GM18951 (cell line): ENCODE data around the gene GMDS.

ENCODE experiments used
- POLR2A ChIP-seq: IDR thresholded peaks from 4 replicates; pipeline ENCODE4 v1.6.1; 2011; ENCODE audit warnings: mild to moderate bottlenecking; ENCODE audit not compliant: insufficient read length, insufficient read depth; ENCODE audit errors: extremely low read depth
- in situ Hi-C: fragments of 300-500 bp; cut with MboI; formaldehyde crosslinking; loops from one replicate; pipeline ENCODE4 v1.12.0; 2022; ENCODE audit warnings: low sequenced_read_pairs, mixed read lengths, inconsistent platforms; ENCODE audit not compliant: unreplicated experiment

The GMDS gene

DNA sequence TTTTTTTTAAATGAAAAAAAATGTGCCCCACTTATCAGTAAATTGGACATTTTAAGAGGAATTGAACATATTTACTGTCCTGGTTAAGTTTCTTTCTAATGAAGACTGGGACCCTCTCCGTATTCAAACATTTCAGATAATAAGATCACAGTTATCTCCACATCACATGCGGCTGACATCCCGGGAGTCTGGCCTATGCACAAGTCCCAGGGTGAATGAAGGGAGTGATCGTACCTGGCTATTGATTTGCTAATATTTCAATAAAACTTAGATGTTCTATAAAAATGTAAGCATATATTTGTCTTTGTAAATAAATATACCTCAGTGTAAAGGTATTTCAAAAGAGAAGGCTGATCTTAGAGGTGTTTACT, 577.6 kb downstream of the GMDS start:
- in situ Hi-C loops = no loop called here

DNA sequence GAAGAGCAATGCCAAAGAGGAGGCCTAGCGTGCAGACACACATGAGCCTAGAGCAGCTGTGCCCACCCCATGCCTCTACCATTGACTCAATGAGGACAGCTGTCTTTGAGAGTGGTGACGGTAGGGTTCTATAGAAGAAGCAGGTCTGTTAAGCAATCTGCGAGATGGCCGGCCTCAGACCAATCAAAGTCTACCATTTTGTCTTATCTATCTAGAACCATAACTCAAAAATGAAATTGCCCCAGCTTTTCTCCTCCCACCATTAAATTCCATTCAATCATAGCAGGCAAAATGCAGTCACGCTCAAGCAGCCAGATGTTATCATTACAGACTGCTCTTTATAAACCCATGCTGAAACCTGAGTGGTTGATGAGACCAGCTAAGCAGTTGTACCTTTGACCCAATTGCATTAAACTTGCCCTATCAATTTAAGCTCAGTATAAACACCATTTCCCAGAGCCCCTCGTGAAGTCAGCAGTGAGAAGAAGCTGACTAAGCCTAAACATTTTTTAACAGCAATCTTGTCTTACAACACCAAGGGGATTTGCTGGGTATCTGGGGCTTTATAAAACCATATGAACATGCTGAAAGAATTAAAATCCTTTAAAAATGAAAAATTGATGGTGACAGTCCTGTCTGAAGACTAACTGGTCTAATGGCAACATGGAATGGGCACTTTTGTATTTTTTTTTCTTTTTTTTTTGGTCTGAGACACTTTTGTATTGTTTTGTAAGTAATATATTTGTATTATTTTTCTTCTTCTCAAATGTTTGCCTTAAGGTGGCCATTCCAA, 578.2 kb downstream of the GMDS start:
- TF ChIP-seq POLR2A = no peak

More for the DNA sequence above, 577.6 kb downstream of the GMDS start:
- TF ChIP-seq POLR2A = no peak

DNA sequence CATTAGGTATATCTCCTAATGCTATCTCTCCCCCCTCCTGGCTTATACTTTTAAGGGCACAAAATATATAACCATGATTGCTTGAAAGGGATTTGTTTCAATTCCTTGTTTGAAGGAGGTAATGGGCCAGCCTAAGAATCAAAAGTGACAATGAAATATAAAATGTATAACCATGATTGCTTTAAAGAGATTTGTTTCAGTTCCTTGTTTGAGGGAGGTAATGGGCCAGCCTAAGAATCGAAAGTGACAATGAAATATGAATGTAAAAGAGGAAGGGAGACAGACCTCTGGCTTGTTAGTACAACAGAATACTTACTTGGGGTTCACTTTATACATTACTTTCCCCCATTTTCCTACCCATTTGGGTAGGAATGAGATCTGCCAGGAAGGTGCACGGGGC, 580.2 kb downstream of the GMDS start:
- TF ChIP-seq POLR2A = no peak
- in situ Hi-C loops = no loop called here

More for the DNA sequence above, 578.2 kb downstream of the GMDS start:
- in situ Hi-C loops = no loop called here

DNA sequence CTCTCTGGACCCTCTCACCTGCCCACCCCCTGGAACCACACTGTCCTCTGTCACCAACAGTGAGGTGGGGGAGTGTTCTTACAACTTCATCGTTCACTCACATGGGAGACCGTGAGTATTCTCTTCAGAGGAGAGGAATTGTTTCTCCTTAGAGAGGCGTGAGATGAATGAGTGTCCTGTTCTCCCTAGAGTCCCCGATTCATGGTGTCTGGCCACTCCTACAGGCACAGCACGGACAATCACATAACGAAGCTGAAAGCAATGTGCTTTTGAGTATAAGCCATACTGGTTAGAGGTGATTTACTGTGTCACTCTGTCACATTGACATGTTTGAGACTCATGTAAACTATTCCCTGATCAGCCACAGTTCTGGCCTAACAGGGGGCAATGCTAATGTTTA, 581.1 kb downstream of the GMDS start:
- no peak for TF ChIP-seq POLR2A
- in situ Hi-C loops = no loop called here

DNA sequence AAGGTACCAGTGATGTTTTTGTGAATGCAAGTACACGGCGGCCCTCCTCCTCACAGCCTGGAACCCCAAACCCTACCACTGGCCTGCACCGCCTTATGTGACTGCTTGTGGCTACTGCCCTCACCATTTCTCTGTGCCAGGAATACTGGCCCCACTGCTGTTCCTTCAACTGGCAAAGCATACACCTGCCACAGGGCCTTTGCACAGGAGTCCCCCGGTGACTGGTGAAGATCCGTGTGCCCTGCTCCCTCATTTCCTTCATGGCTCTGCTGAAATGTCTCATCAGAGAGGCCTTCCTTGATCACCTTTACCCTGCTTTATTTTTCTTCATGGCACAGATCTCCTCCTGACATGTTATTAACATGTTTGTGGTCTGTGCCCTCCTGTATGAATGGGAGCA, 581.9 kb downstream of the GMDS start:
- no peak for TF ChIP-seq POLR2A
- in situ Hi-C loops = no loop called here

DNA sequence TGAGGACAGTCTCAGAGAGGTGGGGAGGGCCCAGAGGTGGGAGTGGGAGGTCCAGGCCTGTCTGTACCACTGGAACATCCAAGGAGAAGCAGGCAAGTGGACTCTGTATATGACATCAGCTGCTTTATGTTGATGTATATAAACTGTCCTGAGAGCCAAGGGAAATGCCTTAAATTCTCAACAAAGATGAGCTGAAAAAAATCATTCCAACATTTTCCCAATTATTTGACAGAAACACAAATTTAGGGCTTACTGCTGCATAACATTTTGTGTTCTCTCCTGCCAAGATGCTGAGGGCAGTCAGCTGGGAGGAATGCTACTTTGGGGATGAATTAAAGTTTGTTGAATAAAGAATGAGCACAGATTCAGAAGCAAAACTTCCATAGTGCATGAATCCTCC, 582.9 kb downstream of the GMDS start:
- no peak for TF ChIP-seq POLR2A
- in situ Hi-C loops = no loop called here

DNA sequence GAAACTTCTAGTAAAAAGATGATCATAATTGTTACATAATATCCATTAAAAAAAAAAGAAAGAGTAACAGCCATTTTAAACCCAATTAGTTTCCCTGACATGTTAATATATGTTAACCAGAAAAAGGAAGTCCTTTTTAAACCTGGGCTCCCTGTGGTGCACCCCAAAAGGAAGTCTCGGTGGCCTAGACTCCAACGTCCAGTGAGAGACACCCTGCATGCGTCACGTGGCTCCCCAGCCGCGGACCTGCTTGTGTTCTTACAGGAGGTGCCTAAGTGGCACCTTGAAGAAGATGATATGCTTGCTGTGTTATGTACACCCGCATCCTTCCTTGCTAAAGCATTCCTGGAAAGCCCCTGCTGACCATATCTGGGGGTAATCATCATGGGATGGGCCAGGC, 585.6 kb downstream of the GMDS start:
- in situ Hi-C loops = no loop called here

DNA sequence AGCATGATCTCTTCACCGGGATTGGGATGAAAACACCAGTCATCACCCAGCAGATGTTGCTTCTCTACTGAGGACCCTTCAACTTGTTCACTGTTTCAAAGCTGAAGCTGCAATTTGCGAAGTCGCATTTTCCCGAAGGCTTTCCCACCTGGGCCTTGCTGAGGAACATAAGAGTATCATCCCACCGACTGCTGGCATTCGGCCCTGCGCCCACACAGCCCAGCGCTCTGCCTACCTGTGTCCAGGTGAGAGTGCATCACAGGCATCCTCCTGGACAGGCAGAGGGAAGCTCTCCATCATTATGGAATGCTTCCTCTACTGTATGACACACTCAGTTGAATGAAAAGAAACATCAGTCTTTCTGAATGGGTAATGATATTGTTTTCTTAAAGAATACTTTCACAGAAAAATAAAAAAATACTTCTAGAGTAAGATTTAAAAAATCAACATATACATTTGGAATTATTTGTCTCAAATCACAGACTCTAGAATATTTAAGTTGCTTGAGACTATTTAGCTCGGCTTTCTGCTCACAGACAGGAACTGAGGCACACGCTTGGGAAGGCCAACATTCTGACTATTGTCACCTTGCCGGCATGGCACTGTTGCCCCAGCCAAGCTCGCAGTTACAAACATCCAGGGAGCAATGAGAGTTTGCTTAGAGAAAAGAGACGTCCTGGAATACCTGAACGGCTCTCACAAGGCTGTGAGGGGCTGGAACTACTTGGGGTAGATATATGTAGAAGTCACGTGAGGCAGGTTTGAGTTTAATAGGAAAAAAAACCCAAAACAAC, 587.0 kb downstream of the GMDS start:
- in situ Hi-C loops = no loop called here

More for the DNA sequence above, 585.6 kb downstream of the GMDS start:
- no peak for TF ChIP-seq POLR2A

DNA sequence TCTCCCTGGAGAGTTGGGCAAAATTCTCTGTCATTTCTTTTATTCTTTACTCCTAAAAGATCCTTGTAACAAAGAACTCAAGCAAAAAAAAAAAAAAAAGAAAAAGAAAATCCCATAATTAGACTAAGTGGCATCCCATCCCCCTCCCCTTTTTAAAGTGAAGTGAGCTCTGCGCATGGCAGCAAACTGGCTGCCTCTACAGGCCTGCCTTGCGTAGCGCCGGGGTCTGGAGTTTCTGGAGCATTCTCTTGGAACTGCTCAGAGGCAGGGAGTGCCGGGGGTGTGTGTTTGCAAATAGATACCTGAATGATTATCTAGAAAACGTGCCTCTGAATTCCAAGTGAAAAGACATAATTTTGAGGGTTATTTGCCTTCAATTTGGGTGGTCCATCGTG, 587.6 kb downstream of the GMDS start:
- in situ Hi-C loops = no loop called here

More for the DNA sequence above, 587.0 kb downstream of the GMDS start:
- no peak for TF ChIP-seq POLR2A

DNA sequence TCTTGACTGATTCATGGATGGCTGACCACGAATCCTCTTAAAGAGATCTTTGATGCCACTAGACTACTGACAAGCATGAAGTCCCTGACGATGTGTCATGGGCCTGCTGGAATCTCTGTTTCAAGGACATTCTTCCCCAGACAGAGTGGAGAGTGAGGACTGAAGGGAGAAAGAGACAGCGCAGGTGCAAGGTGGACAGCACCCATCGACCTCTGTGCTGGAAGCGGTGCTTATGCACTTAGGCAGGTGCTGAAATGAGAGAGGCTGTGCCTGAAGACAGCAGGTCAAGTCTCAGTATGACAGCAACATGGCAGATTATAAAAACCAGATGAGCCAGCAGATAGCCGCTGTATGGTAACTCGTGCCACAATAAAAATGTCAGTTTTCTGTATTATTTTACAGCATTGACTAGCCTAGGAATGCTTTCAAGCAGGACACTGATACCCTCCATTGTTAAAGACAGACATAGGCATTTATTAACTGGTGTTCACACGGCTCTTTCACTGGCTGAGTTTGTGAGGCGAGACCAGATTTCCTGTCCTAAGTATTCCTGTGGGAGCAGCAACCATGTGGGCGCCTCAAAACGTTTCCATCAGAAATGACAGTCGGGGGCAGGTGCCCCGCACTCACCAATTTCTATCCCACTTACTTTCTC, 588.2 kb downstream of the GMDS start:
- TF ChIP-seq POLR2A = no peak
- in situ Hi-C loops = no loop called here

More for the DNA sequence above, 587.6 kb downstream of the GMDS start:
- no peak for TF ChIP-seq POLR2A

DNA sequence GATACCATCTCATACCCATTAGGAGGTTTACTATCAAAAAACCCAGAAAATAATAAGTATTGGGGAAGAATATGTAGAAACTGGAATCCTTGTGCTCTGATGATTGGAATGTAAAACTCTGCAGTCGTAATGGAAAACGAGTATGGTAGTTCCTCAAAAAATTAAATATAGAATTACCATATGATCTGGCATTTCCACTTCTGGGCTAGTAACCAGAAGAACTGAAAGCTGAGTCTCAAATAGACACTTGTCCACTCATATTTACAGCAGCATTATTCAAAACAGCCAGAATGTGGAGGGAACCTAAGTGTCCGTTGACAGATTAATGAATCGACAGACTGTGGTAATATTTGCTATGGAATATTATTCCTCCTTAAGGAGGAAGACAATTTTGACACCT, 591.4 kb downstream of the GMDS start:
- TF ChIP-seq POLR2A = no peak

DNA sequence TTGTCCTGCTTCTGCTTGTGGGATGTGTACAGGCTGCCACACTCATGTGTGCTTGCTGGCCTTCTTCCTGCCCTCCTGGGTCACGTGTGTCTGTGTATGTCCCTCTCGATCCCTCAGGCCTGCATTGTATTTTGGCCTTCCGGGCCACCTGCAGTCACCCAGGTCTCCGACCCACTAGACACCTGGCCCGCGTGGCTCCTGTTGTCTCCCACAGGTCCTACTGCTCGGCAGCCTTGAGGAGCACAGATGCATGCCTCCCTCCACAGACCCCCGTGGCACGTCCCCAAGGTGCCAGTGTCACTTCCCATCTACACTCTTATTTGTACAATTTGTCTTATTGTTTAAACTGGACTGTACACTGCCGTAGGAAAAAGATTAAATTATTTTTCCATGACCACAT, 592.6 kb downstream of the GMDS start:
- no peak for TF ChIP-seq POLR2A
- in situ Hi-C loops = no loop called here

More for the DNA sequence above, 591.4 kb downstream of the GMDS start:
- in situ Hi-C loops = no loop called here

DNA sequence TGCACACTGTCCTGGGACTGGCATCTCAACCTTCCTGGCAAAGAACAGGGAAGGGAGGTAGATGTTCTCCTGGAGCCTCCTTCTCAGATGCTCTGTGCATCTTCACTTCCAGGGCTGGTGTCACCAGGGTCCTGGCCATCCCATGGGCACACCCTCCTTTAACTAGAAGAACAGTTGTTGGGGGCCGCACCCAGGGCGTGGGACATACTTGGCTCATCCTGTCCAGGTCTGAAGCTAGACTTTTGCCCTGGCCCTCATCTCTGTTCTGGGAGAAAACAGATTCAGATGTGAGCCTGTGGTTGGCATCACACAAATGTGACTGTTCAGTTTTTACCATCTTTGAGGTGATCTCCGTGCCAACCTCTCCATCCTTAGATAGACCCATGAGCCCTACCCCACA, 594.0 kb downstream of the GMDS start:
- in situ Hi-C loops = no loop called here
- no peak for TF ChIP-seq POLR2A
